ENCODE results near the gene AGBL4.

The AGBL4 gene

GRCh38 chr1:48746906-48747305, 1276.8 kb downstream of the AGBL4 start:
- DNase-seq, result no peak

GRCh38 chr1:48744032-48744431, 1279.7 kb downstream of the AGBL4 start:
- no peak for DNase-seq

GRCh38 chr1:48743480-48743879, 1280.3 kb downstream of the AGBL4 start:
- no peak for DNase-seq

GRCh38 chr1:48741380-48741779, 1282.4 kb downstream of the AGBL4 start:
- DNase-seq, result no peak

- DNase-seq, result no peak
Measured at GRCh38 chr1:48740621-48741020, 1283.1 kb downstream of the AGBL4 start.

GRCh38 chr1:48739091-48739490, 1284.7 kb downstream of the AGBL4 start:
- no peak for DNase-seq

DNA sequence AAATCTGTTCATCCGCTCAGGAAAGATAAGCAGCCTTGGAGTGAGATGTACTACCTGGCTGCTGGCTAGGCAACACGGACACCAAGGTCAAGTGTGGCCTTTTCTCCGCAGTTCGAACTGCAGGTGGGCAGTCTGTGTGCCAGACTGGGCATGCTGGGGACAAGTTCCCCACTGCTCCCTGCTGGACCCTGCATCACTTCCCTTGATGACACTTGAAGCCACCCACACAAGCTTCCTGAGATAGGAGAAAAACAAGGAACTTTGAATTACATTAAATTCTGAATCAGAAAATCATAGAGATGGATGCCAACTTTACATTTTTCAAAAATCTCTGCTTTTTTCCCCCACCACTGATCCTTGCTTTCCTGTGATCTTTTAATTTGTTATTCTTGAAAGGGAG, 1285.4 kb downstream of the AGBL4 start:
- DNase-seq, result peak; percentile 26

GRCh38 chr1:48735796-48736195, 1288.0 kb downstream of the AGBL4 start:
- DNase-seq, result no peak

GRCh38 chr1:48730164-48730910, 1293.4 kb downstream of the AGBL4 start:
- no peak for DNase-seq

DNA sequence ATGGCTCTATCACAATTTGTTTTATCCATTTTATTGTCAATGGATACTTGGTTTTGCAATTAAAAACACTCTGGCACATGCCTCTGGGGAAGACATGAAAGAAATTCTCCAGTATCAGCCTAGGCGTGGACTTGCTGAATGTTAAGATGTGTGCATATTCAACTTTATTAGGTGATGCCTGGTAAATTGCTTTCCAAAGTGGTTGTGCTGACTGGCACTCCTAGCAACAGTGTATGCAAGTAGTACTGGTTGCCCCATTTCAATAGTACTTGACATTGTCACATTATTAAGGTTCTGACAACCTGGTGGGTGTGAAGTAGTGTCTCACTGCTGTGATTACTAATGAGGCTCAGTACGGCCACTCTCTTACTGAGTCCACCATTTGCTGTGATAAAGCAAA, 1295.2 kb downstream of the AGBL4 start:
- no peak for DNase-seq

- no peak for DNase-seq
Measured at GRCh38 chr1:48726557-48727215, 1297.1 kb downstream of the AGBL4 start.

- no peak for DNase-seq
Measured at GRCh38 chr1:48726139-48726538, 1297.6 kb downstream of the AGBL4 start.

DNA sequence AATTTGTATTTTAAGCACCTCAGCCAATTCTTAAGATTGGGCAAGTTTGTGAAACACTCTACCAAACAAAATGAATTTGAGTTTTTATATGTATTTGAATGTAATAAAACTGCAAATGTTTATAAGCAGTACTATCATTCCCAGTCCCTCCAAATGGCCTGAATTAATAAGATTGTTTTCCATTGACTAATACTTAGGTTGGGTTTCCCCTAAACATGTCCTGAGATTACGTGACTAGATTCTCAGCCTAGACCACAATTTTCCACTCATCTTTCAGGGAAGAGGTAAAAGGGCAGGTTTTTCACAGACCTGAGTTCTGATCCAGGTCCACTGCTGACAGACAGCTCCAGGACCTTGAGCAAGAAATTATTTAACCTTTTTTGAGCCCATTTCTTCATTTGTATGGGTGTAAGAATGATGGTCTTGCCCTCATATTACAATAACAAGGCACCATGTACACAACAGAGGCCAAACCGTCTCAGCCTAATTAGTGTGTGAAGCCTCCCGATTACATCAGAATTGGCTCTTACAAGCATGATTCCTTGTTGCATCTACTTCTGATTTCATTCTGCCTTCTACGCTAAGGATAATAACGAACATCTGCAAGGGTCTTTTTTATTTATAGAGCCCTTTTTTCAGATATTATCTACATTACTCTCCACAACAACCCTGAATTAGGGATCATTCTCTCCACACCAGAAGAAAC, 1298.3 kb downstream of the AGBL4 start:
- no peak for DNase-seq

DNA sequence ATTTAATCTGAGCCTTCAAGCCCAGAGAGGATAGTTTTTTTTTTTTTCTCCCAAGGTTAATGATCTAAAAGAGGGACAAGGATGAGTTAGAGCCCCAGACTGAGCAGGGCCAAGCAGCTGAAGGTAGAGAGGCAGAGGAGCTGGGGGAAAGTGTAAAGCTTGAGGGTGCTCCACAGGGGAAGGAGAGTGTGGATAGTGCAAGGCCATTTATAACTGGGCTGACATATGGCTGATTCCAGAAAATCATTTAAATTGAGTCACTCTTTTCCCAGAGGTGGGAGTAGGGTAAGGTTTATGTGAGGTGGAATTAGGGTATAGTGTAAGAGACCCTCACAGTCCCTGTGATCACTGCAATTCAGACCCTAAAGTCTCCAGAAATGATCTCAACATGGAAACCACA, 1302.8 kb downstream of the AGBL4 start:
- no peak for DNase-seq

- no peak for DNase-seq
Measured at GRCh38 chr1:48718705-48719104, 1305.0 kb downstream of the AGBL4 start.

DNA sequence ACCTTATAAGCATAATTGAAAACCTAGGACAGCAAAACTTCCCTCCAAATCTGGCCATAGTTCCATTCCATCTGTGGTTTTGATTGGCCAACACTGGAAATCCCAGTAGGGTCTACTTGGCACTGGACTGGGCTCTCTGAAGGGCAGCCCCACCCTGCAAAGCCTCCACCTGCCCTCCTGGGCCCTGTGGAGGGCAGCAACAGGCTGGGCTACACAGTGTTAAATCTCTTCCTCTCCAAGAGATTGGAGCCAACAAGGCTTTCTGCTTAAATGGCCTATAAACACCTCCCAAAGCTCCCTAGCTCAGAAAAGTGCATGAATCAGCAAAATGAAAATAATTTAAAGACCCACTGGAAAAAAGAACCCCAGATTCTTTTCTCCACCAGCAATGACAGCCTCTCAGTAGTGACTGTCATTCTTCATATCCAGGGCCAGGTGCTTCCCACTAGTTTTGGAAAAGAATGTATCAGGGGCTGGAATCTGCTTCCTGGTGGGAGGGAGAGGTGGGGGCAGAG, 1305.6 kb downstream of the AGBL4 start:
- no peak for DNase-seq

DNA sequence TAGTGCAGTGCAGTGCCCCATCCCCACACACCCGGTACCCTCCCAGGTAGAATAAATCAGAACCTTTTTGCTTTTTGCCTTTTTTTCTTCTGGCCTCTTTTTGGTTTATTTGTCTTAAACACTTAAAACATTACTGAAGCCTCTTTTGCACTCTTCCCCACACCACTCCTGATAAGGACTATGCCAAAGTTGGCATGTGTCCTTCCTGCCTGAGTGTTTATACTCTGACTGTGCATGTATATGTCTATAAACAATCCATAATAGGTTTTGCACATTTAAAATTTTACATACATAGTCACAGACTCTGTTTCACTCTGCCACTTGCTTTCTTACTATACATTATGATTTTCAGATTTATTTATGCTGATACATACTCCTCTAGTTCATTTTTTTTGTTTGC, 1306.7 kb downstream of the AGBL4 start:
- DNase-seq, result no peak

GRCh38 chr1:48715921-48716320, 1307.8 kb downstream of the AGBL4 start:
- DNase-seq, result no peak

GRCh38 chr1:48710915-48711314, 1312.8 kb downstream of the AGBL4 start:
- no peak for DNase-seq

DNA sequence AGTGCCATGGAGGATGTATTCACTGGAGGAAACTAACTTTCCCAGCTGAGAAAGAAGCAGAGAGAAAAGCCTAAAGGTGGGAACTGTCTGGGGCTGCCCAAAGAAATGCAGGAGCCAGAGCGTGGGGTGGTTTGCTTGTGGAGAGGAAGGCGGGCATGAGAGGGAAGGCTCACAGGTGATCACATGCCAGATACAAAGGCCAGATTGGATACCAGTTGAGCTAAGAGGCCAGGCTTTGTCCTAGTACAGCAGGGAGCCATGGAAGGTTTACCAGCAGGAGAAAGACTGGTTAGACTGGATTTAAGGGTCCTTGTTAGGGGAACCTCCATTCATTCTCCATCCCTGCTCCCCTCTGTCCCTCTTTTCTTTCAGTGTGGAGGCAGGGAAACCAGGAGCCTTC, 1313.4 kb downstream of the AGBL4 start:
- no peak for DNase-seq

DNA sequence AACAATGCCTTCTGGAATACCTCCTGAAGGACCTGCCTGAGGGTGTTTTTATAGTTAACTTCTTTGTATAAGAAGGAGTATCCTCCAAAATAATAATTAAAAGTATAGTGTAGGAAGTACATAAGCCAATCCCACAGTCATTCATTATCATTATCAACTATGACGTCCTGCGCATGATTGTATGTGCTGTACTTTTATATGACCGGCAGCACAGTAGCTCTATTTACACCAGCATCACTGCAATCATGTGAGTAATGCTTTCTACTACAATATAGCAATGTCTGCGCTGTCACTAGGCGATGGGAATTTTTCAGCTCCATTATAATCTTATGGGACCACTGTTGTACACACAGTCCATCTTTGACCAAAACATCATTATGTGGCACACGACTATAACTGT, 1319.0 kb downstream of the AGBL4 start:
- no peak for DNase-seq

DNA sequence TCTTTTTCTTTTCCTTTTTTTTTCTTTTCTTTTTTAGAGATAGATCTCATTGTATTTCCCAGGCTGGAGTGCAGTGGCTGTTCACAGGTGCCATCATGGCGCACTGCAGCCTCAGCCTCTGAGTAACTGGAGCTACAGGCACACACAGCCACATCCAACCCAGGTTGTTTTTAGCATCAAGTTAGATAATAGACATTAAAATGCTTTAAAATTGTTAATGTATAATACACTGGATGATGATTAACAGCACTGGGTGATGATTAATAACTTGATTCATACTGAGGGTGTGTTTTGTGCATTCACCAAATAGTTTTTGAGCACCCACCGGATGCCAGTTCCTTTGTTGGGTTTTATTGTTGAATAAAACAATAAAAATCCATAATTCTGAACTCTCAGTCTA, 1322.3 kb downstream of the AGBL4 start:
- no peak for DNase-seq

GRCh38 chr1:48697066-48697707, 1326.6 kb downstream of the AGBL4 start:
- peak; percentile 71 for DNase-seq
